NOMO-1 treated with DMSO at 0.1 percent for 48 hours (cell line): ENCODE data around the gene SCYGR1.
"Not testable (repeated sequence)": the region's sequence is repeated elsewhere in the genome, so short reads cannot be mapped to it uniquely, and the experiment has no call there.

ENCODE experiments used
- DNase-seq: peaks from one replicate; lab custom pipeline; 2025; ENCODE audit not compliant: unreplicated experiment; lab: John Stamatoyannopoulos, UW

The SCYGR1 gene

DNA sequence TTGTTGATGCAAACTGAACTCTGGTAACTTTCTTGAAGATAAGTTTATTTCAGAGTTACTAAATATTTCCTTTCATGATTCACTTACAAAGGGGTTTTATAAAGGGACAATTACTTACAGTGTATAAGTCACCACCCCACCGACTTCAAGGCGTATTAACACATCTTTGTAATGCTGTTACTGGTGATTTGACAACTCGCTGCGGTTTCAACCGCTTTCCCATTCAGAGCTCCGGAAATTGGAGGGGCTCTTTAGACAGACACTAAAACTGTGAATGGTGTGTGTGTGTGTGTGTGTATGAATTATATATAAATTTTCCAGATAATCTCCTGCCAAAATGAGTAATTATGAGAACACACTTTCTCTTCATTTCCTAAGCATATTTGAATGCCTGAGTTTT, 13.6 kb downstream of the SCYGR1 start:
- peak; percentile 89 for DNase-seq

GRCh38 chr2:227373389-227373788, 14.4 kb downstream of the SCYGR1 start:
- DNase-seq = no peak

- peak; percentile 90 for DNase-seq
Observed at GRCh38 chr2:227370791-227371312, 16.9 kb downstream of the SCYGR1 start.

GRCh38 chr2:227370092-227370491, 17.7 kb downstream of the SCYGR1 start:
- DNase-seq = peak; percentile 11

DNA sequence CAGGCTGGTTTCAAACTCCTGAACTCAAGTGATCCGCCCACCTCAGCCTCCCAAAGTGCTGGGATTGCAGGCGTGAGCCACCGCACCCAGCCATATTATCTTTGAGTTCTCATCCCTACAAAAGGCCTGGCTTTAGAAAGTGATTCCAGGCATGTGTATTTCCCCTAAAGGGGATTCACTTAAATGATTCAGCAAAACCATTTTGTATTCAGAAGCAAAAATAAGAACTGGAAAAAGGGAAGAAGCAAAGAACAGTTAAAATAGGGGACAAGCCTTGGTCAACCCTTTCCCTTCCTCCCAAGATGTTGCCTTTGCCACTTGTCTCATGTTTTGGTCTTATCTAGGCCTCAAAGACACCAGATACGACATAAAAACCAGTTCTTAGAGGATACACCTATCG, 19.2 kb downstream of the SCYGR1 start:
- DNase-seq = peak; percentile 34

DNA sequence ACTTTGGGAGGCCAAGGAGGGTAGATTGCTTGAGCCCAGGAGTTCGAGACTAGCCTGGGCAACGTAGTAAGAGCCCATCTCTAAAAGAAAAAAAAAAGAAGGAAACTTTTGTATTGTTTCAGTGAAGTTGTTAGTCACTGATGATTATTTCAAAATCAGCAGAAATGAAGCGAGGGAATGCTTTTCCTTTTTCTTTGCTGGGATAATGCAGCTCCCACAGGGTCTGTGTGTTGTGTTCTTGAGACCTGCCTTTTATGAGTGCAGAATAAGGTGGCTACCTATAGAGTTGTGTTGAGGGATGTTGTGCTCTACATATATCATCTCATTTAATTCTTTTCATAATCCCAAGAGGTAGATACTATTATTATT, 20.3 kb downstream of the SCYGR1 start:
- no peak for DNase-seq

DNA sequence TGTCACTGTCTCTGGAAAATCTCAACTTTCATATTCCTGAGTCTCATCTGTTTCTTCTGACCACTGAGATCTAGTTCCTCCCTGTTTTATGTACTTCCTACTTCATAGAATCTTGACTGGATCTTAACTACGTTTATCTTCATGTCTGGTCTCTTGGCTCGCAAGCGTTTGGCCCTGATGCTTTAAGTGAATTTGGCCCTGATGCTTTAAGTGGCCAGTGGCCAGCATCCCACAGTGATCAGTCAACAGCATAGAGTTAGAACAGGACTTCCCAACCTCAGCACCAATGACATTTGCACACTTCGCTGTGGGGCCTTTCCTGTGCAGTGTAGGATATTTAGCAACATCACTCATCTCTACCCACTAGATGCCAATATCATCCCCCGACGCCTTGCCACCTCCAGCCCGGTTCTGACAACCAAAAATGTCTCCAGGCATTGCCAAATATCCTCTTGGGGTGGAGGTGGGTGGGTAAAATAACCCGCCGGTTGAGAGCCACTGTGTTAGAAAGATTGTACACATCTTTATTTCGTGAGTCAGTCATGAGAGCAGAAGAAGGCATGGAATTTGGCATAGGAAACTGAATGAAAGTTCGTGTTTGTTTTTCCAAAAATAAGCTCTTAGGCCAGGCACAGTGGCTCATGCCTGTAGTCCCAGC, 20.9 kb downstream of the SCYGR1 start:
- peak; percentile 47 for DNase-seq

DNA sequence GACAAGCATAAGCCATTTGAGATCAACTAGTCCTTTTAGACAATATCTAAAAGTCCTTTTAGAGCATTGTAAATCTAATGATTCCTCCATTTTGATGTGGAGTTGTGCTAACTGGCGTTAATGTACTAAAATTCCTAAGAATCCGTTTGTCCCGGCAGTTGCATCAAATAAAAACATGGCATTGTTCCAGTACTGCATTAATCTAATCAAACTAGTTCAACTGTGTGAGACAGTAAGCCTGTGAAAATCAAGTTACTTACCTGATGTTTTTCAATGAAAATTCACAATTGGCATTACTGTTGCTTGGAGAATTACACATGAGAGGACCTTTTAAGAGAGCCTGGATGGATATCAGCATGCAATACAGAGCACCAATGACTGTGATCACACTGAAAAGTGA, 21.9 kb downstream of the SCYGR1 start:
- DNase-seq = no peak

DNA sequence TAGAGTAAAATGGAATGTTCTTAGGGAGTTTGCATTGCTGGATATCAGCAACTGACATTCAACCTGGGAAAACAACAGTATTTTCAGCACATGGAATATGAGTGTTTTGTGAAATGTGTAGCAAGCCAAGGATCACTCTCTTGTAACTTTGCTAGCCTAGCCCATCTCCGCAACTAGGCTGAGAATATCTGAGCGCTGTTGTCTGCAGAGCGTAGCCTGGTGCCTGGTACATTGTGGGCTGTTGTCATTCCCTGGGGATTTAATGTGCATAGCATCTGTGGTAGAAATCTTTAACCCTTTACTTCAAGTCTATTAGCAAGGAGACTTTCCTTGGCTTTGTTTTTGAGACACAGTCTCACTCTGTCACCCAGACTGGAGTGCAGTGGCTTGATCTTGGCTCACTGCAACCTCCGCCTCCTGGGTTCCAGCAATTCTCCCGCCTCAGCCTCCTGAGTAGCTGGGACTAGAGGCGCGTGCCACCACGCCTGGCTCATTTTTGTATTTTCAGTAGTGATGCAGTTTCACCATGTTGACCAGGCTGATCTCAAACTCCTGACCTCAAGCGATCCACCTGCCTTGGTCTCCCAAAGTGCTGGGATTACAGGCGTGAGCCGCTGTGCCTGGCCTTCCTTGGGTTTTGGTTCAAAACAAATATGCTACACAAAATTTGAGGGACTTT, 23.0 kb downstream of the SCYGR1 start:
- DNase-seq = not testable (repeated sequence)

DNA sequence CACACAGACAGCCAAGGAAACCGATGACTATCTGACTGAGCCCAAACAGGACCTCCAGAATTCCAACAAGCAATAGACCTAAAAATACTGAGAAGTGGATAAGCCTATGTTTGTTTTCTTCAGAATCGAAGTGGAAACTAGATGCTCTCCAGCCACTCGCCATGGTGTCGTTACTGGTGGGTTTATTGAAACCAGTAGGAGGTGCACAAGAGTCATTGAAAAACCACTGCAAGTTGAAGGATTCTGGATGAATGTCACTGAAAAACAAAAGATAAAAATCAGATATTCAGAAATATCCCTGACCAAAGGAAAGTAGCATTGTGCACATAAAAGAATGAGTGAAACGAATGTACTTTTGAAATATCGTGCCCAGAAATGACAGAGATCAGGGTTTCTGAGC, 24.0 kb downstream of the SCYGR1 start:
- peak; percentile 19 for DNase-seq

DNA sequence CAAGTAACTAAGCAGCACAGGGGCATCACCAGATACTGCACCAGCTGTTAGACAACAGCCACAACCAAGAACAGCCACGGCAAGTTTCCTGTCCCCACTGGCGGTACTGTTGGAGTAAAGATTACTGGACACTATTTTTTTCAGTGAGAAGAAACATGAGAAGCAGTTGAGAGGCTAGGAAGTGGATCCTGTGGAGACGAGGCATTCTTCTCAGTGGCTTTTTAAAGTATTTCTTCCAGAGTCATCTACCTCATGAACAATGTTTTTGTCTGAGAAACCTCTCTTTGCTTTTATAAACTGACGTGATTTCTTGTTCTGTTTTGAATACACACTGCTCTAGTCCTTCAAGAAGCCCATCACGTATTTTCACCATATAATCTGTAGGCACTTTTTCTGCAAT, 27.4 kb downstream of the SCYGR1 start:
- no peak for DNase-seq

- DNase-seq = no peak
Observed at GRCh38 chr2:227351639-227352038, 36.1 kb downstream of the SCYGR1 start.

GRCh38 chr2:227349989-227350612, 37.6 kb downstream of the SCYGR1 start:
- DNase-seq = no peak

- DNase-seq = no peak
Observed at GRCh38 chr2:227348324-227348723, 39.4 kb downstream of the SCYGR1 start.

DNA sequence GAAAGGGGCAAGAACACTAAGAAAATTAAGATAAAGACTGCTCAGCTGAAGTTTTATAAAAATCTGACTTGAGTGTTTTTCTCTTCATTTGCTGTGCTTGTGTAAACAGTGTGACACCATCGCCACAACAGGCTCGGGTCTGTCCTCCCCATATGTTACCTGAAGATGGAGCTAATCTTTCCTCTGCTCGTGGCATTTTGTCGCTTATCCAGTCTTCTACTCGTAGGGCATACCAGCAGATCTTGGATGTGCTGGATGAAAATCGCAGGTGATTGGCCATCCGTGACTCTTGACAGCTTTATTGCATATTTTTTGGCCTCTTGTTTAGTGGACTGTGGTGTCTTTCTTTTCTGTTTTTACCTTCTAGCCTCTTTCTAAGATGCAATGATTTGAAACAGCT, 40.6 kb downstream of the SCYGR1 start:
- DNase-seq = no peak

DNA sequence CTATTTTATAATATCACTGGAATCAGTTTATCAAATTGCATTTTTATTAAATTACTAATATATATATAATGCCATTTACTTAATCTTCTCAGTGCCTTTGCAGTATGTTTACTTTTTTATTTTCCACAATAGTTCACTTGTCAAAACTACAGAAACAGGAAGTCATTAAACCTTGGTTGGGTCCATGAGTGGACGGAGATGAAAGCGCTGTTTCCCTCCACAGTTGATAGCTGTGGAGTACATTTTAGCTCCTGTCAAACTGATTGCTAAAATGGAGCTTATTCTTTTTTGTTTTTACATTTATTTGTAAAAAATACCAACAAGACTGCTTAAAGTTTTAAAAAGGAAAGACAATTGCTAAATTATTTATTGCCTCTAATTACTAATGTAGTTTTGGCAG, 43.5 kb downstream of the SCYGR1 start:
- peak; percentile 41 for DNase-seq

DNA sequence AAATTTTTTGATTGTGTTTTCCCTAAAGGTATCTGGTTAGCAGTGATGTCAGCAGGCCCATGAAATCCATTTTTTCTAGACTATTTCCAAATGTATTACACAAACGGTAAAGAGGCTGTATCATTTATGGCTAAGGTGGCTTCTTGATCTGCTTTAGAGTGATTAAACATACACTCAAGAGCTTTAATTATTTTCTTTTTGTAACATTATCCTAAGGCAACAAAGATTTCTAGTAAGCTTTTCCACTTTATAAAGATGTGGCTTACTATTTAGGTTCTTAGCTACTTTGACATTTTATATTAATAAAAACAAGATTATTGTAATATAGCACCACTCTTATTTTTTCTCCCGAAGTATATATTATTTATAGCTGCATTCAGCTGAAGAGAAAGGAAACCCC, 46.2 kb downstream of the SCYGR1 start:
- no peak for DNase-seq

DNA sequence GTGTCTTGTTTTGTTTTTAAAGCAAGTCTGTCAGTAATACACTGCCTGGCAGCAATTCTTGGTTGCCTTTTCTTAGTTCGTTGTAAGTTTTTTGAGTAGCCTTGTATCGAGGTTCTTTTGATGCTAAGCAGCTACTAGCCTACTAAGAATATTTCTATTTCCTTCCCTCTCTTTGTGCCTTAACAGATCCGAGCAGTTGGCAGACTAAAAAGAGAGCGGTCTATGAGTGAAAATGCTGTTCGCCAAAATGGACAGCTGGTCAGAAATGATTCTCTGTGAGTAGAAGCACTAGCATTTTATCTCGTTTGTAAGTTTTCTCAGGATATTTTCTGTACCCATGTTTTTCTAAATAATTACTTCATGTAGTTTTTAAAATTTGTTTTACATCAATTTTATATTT, 47.6 kb downstream of the SCYGR1 start:
- DNase-seq = no peak

DNA sequence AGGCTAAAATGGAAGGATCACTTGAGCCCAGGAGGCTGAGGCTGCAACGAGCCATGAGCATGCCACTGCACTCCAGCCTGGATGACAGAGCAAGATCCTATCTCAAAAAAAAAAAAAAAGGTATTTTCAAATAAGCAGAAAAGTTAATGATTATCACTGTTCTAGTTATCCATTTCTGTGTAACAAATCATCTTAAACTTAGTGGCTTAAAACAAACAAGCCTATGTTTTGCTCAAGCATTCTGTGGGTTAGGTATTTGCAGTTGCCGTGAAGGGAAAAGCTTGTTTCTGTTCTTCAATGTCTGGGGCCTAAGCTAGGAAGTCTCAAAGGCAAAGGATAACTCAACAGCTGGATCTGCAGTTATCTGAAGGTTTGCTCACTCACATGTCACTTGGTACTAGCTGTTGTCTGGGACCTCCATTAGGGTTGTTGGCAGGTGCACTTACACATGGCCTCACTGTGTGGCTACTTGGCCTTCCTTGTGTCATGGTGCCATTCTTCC, 48.6 kb downstream of the SCYGR1 start:
- DNase-seq = no peak
